B cell (primary cell): ENCODE measurements around the gene NRN1L.

ENCODE experiments used
- EZH2 ChIP-seq: IDR thresholded peaks from 2 replicates; pipeline ENCODE4 v1.6.1; 2012; ENCODE audit warnings: borderline replicate concordance, low read depth, mild to moderate bottlenecking, moderate library complexity, low read length; ENCODE audit not compliant: insufficient read depth, poor library complexity, severe bottlenecking
- TF ChIP-seq, protein P1 (sequence below): fragments of 200-600 bp; IDR thresholded peaks from one replicate; pipeline ENCODE4 v1.8.0; 2022; ENCODE audit warnings: antibody characterized with exemption, mild to moderate bottlenecking

DNA sequence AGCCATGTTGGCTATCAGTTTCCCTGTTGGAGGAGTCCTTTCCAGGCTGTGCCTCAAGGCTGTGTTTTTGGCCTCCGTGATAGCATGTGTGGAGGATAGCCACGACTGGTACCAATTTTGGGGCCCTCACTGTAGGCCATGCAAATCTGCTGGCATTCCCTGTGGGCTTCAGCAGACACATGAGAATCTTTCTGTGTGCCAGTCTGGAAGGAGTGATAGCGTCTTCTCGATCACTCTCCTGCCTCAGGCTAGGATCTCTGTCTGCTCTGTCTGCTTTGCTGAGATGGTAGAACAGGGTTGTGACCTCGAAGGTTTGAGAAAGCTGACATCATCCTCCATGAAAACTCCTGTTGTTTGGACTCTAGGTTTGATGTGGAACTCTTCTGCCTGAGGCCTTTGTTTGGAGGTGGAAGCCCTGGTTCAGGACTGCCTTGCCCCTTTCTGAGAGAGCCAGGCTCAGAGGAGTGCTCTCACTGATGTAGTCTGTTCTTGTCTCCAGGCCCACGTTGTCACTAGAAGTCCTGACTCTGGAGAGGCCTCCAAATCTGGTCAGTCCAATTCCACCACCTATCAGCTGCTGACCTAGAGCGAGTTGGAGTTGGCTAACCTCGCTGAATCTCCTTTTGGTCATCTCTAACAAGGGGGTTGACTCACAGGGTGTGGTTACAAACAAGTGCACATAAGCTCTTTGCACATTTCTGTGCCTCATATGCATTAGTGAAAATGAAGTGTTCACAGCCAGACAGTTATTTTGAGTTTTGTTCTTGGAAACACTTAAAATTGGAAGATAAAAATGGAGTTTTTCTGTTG, 23.9 kb upstream of the NRN1L start:
- TF ChIP-seq, protein P1, sequence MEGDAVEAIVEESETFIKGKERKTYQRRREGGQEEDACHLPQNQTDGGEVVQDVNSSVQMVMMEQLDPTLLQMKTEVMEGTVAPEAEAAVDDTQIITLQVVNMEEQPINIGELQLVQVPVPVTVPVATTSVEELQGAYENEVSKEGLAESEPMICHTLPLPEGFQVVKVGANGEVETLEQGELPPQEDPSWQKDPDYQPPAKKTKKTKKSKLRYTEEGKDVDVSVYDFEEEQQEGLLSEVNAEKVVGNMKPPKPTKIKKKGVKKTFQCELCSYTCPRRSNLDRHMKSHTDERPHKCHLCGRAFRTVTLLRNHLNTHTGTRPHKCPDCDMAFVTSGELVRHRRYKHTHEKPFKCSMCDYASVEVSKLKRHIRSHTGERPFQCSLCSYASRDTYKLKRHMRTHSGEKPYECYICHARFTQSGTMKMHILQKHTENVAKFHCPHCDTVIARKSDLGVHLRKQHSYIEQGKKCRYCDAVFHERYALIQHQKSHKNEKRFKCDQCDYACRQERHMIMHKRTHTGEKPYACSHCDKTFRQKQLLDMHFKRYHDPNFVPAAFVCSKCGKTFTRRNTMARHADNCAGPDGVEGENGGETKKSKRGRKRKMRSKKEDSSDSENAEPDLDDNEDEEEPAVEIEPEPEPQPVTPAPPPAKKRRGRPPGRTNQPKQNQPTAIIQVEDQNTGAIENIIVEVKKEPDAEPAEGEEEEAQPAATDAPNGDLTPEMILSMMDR, result no peak
- no peak for TF ChIP-seq EZH2
